PC-9 (cell line): ENCODE measurements around the gene TLN1. TPM values are rescaled to one million over a fixed set of nuclear protein-coding genes. Genes with fewer than 3 reads are reported as not detected.
A peak's percentile ranks its signal among the peaks of the same experiment; 100 is the strongest.

ENCODE experiments used
- BruUV-seq: library from RNA; stranded (reverse); fragments of 400-500 nt; replicated peaks from 2 replicates; lab custom pipeline; 2021; lab: Mats Ljungman, UMichigan
- CTCF ChIA-PET: fragments of 300-600 bp; sonication (Branson Sonifier 250); formaldehyde crosslinking; loops from one replicate; lab custom pipeline; 2022; ENCODE audit warnings: antibody characterized with exemption; lab: Charles Lee
- POLR2A ChIA-PET: fragments of 300-600 bp; sonication (Branson Sonifier 250); formaldehyde crosslinking; loops from one replicate; lab custom pipeline; 2022; ENCODE audit warnings: antibody characterized with exemption; ENCODE audit not compliant: unreplicated experiment; lab: Charles Lee
- DNase-seq, 2 experiments: peaks; one replicate each; pipeline versions ENCODE4 v3.0.0 to v3.0.0-alpha.2; 2015 to 2022; ENCODE audit warnings: mixed read lengths in 1 of 2
- H2AFZ ChIP-seq: fragments of 200-600 bp; sonication (generic); 2 replicates; pipeline ENCODE4 v1.8.1; 2017; ENCODE audit warnings: antibody characterized with exemption
- H3F3A ChIP-seq: fragments of 200-600 bp; sonication (generic); 2 replicates; pipeline ENCODE4 v1.8.1; 2017; ENCODE audit warnings: antibody characterized with exemption, mild to moderate bottlenecking, low read depth; ENCODE audit not compliant: insufficient read depth
- H3K27ac ChIP-seq: fragments of 200-600 bp; sonication (generic); 2 replicates; pipeline ENCODE4 v1.6.1; 2016; ENCODE audit warnings: mixed run types
- H3K27me3 ChIP-seq: fragments of 200-600 bp; sonication (generic); 2 replicates; pipeline ENCODE4 v1.6.1; 2016; ENCODE audit warnings: low read depth, mixed run types; ENCODE audit not compliant: insufficient read depth
- H3K36me3 ChIP-seq: fragments of 200-600 bp; sonication (generic); 2 replicates; pipeline ENCODE4 v1.6.1; 2016; ENCODE audit warnings: low read depth, mixed run types
- H3K4me1 ChIP-seq: fragments of 200-600 bp; sonication (generic); replicated peaks from 2 replicates; pipeline ENCODE4 v1.6.1; 2016; ENCODE audit warnings: mixed run types; ENCODE audit not compliant: insufficient read depth
- H3K4me2 ChIP-seq: fragments of 200-600 bp; sonication (generic); 2 replicates; pipeline ENCODE4 v1.6.1; 2017; ENCODE audit warnings: mixed run types
- H3K4me3 ChIP-seq: fragments of 200-600 bp; sonication (generic); 2 replicates; pipeline ENCODE4 v1.6.1; 2016; ENCODE audit warnings: mixed run types
- H3K79me2 ChIP-seq: fragments of 200-600 bp; sonication (generic); 2 replicates; pipeline ENCODE4 v1.6.1; 2017; ENCODE audit warnings: low read depth, mixed run types
- H3K9me2 ChIP-seq: fragments of 200-600 bp; sonication (generic); 2 replicates; pipeline ENCODE4 v1.8.1; 2017; ENCODE audit warnings: mild to moderate bottlenecking; ENCODE audit not compliant: insufficient read depth
- H3K9me3 ChIP-seq: fragments of 200-600 bp; sonication (generic); 2 replicates; pipeline ENCODE4 v1.8.1; 2016; ENCODE audit warnings: low read depth; ENCODE audit not compliant: insufficient read depth
- H4K20me1 ChIP-seq: fragments of 200-600 bp; sonication (generic); 2 replicates; pipeline ENCODE4 v1.8.1; 2017; ENCODE audit not compliant: insufficient read depth
- EZH2 ChIP-seq: fragments of 200-600 bp; sonication (generic); IDR thresholded peaks from 2 replicates; pipeline ENCODE4 v1.8.0; 2017; ENCODE audit warnings: antibody characterized with exemption, low read depth
- intact Hi-C: fragments of 100-400 bp; cut with micrococcal nuclease; formaldehyde crosslinking; loops from one replicate; pipeline ENCODE4 v1.10.0; 2022; ENCODE audit not compliant: unreplicated experiment
- total RNA-seq: library from RNA; stranded (reverse); gene quantifications from 2 replicates; pipeline ENCODE4 v1.2.3, GENCODE V29; 2021
- TF ChIP-seq, protein P1 (sequence below): fragments of 200-600 bp; sonication (generic); conservative IDR thresholded peaks from 2 replicates; pipeline ENCODE4 v1.6.1; 2017; ENCODE audit warnings: mixed run types, antibody characterized with exemption, mild to moderate bottlenecking, moderate library complexity

TLN1 gene
- total RNA-seq, 1 experiment from 2014 or later = 101 TPM

- TF ChIP-seq, protein P1, sequence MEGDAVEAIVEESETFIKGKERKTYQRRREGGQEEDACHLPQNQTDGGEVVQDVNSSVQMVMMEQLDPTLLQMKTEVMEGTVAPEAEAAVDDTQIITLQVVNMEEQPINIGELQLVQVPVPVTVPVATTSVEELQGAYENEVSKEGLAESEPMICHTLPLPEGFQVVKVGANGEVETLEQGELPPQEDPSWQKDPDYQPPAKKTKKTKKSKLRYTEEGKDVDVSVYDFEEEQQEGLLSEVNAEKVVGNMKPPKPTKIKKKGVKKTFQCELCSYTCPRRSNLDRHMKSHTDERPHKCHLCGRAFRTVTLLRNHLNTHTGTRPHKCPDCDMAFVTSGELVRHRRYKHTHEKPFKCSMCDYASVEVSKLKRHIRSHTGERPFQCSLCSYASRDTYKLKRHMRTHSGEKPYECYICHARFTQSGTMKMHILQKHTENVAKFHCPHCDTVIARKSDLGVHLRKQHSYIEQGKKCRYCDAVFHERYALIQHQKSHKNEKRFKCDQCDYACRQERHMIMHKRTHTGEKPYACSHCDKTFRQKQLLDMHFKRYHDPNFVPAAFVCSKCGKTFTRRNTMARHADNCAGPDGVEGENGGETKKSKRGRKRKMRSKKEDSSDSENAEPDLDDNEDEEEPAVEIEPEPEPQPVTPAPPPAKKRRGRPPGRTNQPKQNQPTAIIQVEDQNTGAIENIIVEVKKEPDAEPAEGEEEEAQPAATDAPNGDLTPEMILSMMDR = no peak
- TF ChIP-seq EZH2 = no peak
- Histone ChIP-seq H3F3A (peaks cover 5% of the 10 kb centered on the region; the same call in 1 of the 2 replicates), H2AFZ (no peak overlapping the region), H3K9me3 (no peaks in the 10 kb centered on the region), H3K36me3 (no peaks in the 10 kb centered on the region), H3K4me1 (peaks cover 13% of the 10 kb centered on the region), H3K27me3 (no peaks in the 10 kb centered on the region), H3K27ac (no peak overlapping the region), H3K9me2 (no peaks in the 10 kb centered on the region), H4K20me1 (no peaks in the 10 kb centered on the region), H3K4me3 (no peak overlapping the region), H3K79me2 (no peaks in the 10 kb centered on the region), H3K4me2 (no peak overlapping the region)
- ChIA-PET CTCF (no interaction called here), POLR2A (no interaction called here)
- BruUV-seq = no TSS peak
- no peak for DNase-seq
- intact Hi-C loops = no loop called here
These were observed 56.1 kb downstream of the TLN1 start for GRCh38 chr9:35675732-35676392.

DNA sequence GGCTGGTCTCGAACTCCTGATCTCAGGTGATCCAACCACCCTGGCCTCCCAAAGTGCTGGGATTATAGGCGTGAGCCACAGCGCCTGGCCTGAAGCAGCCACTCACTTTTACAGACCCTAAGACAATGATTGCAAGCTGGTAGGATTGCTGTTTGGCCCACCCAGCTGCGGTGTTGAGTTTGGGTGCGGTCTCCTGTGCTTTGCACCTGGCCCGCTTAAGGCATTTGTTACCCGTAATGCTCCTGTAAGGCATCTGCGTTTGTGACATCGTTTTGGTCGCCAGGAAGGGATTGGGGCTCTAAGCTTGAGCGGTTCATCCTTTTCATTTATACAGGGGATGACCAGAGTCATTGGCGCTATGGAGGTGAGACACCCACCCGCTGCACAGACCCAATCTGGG, 56.8 kb downstream of the TLN1 start:
- H3F3A ChIP-seq = peaks cover 5% of the 10 kb centered on the region; the same call in 1 of the 2 replicates
- CTCF ChIA-PET = no interaction called here
- peaks cover 13% of the 10 kb centered on the region for H3K4me1 ChIP-seq
- H3K4me3 ChIP-seq = no peak overlapping the region
- H3K27me3 ChIP-seq = no peaks in the 10 kb centered on the region
- TF ChIP-seq, protein P1 = no peak
- TF ChIP-seq EZH2 = no peak
- H3K79me2 ChIP-seq = no peaks in the 10 kb centered on the region
- no peak for DNase-seq
- no peak overlapping the region for H2AFZ ChIP-seq
- H3K9me3 ChIP-seq = no peaks in the 10 kb centered on the region
- BruUV-seq = no TSS peak
- H3K4me2 ChIP-seq = no peak overlapping the region
- H3K9me2 ChIP-seq = no peaks in the 10 kb centered on the region
- intact Hi-C loops = no loop called here
- no peaks in the 10 kb centered on the region for H3K36me3 ChIP-seq
- no peaks in the 10 kb centered on the region for H4K20me1 ChIP-seq
- no peak overlapping the region for H3K27ac ChIP-seq
- POLR2A ChIA-PET = no interaction called here

GRCh38 chr9:35674025-35674361, 58.0 kb downstream of the TLN1 start:
- no peak overlapping the region for H2AFZ ChIP-seq
- no peak overlapping the region for H3K4me3 ChIP-seq
- peaks cover 13% of the 10 kb centered on the region for H3K4me1 ChIP-seq
- ChIA-PET POLR2A (interaction anchor here (0.5 kb wide), 1 partner anchor 25 kb away, joined by 4 read pairs; no protein-coding TSS in a partner anchor), CTCF (interaction anchor here (0.8 kb wide), 1 partner anchor 17 kb away, joined by 6 read pairs; no protein-coding TSS in a partner anchor)
- no peaks in the 10 kb centered on the region for H3K9me2 ChIP-seq
- H3K79me2 ChIP-seq = no peaks in the 10 kb centered on the region
- H3F3A ChIP-seq = peaks cover 5% of the 10 kb centered on the region; the same call in 1 of the 2 replicates
- H4K20me1 ChIP-seq = no peaks in the 10 kb centered on the region
- intact Hi-C loops = no loop called here
- no peaks in the 10 kb centered on the region for H3K9me3 ChIP-seq
- DNase-seq = no peak
- H3K27ac ChIP-seq = no peak overlapping the region
- TF ChIP-seq, protein P1 = no peak
- TF ChIP-seq EZH2 = no peak
- H3K27me3 ChIP-seq = no peaks in the 10 kb centered on the region
- H3K4me2 ChIP-seq = peak overlapping the region; percentile 61
- no TSS peak for BruUV-seq
- no peaks in the 10 kb centered on the region for H3K36me3 ChIP-seq
